Kidney (tissue), 14 donors: ENCODE results near the gene TCTN1. TPM values are rescaled to one million over a fixed set of nuclear protein-coding genes. Genes with fewer than 3 reads are reported as not detected.

Experiments used
- DNase-seq, 5 donors: peaks; one replicate each; pipeline ENCODE4 v3.0.0-alpha.2; 2013 to 2020
- FAIRE-seq: peaks from 2 replicates; lab custom pipeline; 2012; peaks lifted over from hg19 to GRCh38; lab: Jason Lieb, UNC
- H3K27ac ChIP-seq, 2 donors: one replicate each; pipeline ENCODE4 v1.7.0; 2013; ENCODE audit warnings: low read depth in 2 of 2, low read length in 2 of 2, inconsistent platforms in 1 of 2
- H3K27me3 ChIP-seq: one replicate; pipeline ENCODE4 v1.7.1; 2013; ENCODE audit warnings: low read length, inconsistent platforms; ENCODE audit not compliant: control insufficient read depth, insufficient read depth
- H3K36me3 ChIP-seq, 3 donors: one replicate each; pipeline versions ENCODE4 v1.7.0 to v1.7.1; 2013; ENCODE audit warnings: low read length in 3 of 3, control low read depth in 1 of 3, inconsistent platforms in 1 of 3; ENCODE audit not compliant: insufficient read depth in 3 of 3, control insufficient read depth in 2 of 3
- H3K4me1 ChIP-seq, 3 donors: one replicate each; pipeline versions ENCODE4 v1.7.0 to v1.7.1; 2013; ENCODE audit warnings: low read length in 3 of 3, inconsistent platforms in 1 of 3, low read depth in 1 of 3; ENCODE audit not compliant: control insufficient read depth in 2 of 3, insufficient read depth in 2 of 3
- H3K4me3 ChIP-seq, 3 donors: one replicate each; pipeline versions ENCODE4 v1.7.0 to v1.8.1; 2013; ENCODE audit warnings: low read length in 3 of 3, control low read depth in 1 of 3, inconsistent platforms in 1 of 3
- H3K9ac ChIP-seq, 3 donors: one replicate each; pipeline versions ENCODE4 v1.7.0 to v1.7.1; 2013; ENCODE audit warnings: low read length in 3 of 3, control low read depth in 1 of 3, inconsistent platforms in 1 of 3
- H3K9me3 ChIP-seq, 3 donors: one replicate each; pipeline versions ENCODE4 v1.7.0 to v1.7.1; 2013; ENCODE audit warnings: low read length in 3 of 3, control low read depth in 1 of 3, inconsistent platforms in 1 of 3; ENCODE audit not compliant: control insufficient read depth in 2 of 3, insufficient read depth in 1 of 3
- CTCF ChIP-seq: IDR thresholded peaks from 3 replicates; pipeline ENCODE4 v1.5.1; 2012; ENCODE audit warnings: mild to moderate bottlenecking, moderate library complexity, borderline replicate concordance; ENCODE audit not compliant: insufficient read depth; ENCODE audit errors: extremely low read depth
- intact Hi-C: fragments of 100-400 bp; cut with DNase I; formaldehyde crosslinking; loops from one replicate; pipeline ENCODE4 v1.11.1; 2022
- polyA plus RNA-seq: library from polyadenylated mRNA; stranded (reverse); fragments of 350-450 nt; fragmentation: Illumina TruSeq; extraction: RNeasy Lipid Tissue Mini Kit (QIAGEN cat#74804); gene quantifications from one replicate; pipeline ENCODE4 v1.2.3, GENCODE V29; 2014; ENCODE audit warnings: low read depth, low replicate concordance; ENCODE audit not compliant: insufficient read depth
- total RNA-seq: library from RNA; stranded (reverse); fragmentation: NEBNext Ultra II Directional; extraction: Animal tissue kit (Norgen Biotek cat#: 25700); gene quantifications from one replicate; pipeline ENCODE4 v1.2.1, GENCODE V29; 2021
- donor health status: control.
- donor health status: control.
- donor health status: control.
- donor health status: control.
- donor health status: control.
- donor health status: DM: yes; HTN: yes; CAD: no.
- donor health status: Normal renal cell carcinoma (clear cell type).

TCTN1 gene
- total and polyA plus RNA-seq, 2 donors from 2014 or later = 71.2 to 76.9 TPM

- no peaks in the 10 kb centered on the region for H3K27me3 ChIP-seq
- no peak for TF ChIP-seq CTCF
- no peaks in the 10 kb centered on the region for H3K9me3 ChIP-seq
- intact Hi-C loops = no loop called here
- DNase-seq = no peak
- no peak for FAIRE-seq
- H3K36me3 ChIP-seq = no peaks in the 10 kb centered on the region
- H3K27ac ChIP-seq = no peak overlapping the region
- no peaks in the 10 kb centered on the region for H3K4me1 ChIP-seq
- no peak overlapping the region for H3K4me3 ChIP-seq
- H3K9ac ChIP-seq = no peak overlapping the region
These were observed 7.7 kb upstream of the TCTN1 start for GRCh38 chr12:110606253-110606611.

GRCh38 chr12:110613071-110613770 lies 708 bp upstream of the TCTN1 start:
- H3K4me1 ChIP-seq = peaks cover 0 to 4% (median 0%) of the 10 kb centered on the region in 3 donors
- FAIRE-seq = no peak
- intact Hi-C loops = no loop called here
- peak overlapping the region; percentile 38 to 67 for H3K27ac ChIP-seq
- peak overlapping the region; percentile 61 to 85 (median 76) for H3K9ac ChIP-seq
- TF ChIP-seq CTCF = no peak
- no peaks in the 10 kb centered on the region for H3K27me3 ChIP-seq
- H3K36me3 ChIP-seq = peaks cover 0 to 4% (median 0%) of the 10 kb centered on the region in 3 donors
- DNase-seq = peak in 1 of 5 donors; percentile 48
- peak overlapping the region; percentile 87 to 90 (median 88) for H3K4me3 ChIP-seq
- no peaks in the 10 kb centered on the region for H3K9me3 ChIP-seq

GRCh38 chr12:110615171-110615570 lies 1.2 kb downstream of the TCTN1 start:
- FAIRE-seq = no peak
- no peak for DNase-seq
- no peaks in the 10 kb centered on the region for H3K9me3 ChIP-seq
- no peaks in the 10 kb centered on the region for H3K27me3 ChIP-seq
- no peak overlapping the region for H3K4me3 ChIP-seq
- no peak overlapping the region for H3K27ac ChIP-seq
- peaks cover 0 to 4% (median 0%) of the 10 kb centered on the region in 3 donors for H3K4me1 ChIP-seq
- no peak for TF ChIP-seq CTCF
- H3K9ac ChIP-seq = no peak overlapping the region
- intact Hi-C loops = no loop called here
- peaks cover 0 to 4% (median 0%) of the 10 kb centered on the region in 3 donors for H3K36me3 ChIP-seq
